Cerebellar nuclear complex (tissue), 1 donor: ENCODE results near the gene GRK5.
"Not testable (repeated sequence)": the region's sequence is repeated elsewhere in the genome, so short reads cannot be mapped to it uniquely, and the experiment has no call there.

ENCODE experiments used
- DNase-seq, 2 experiments: peaks; one replicate each; lab custom pipeline; 2025; lab: John Stamatoyannopoulos, UW

GRK5 gene

DNA sequence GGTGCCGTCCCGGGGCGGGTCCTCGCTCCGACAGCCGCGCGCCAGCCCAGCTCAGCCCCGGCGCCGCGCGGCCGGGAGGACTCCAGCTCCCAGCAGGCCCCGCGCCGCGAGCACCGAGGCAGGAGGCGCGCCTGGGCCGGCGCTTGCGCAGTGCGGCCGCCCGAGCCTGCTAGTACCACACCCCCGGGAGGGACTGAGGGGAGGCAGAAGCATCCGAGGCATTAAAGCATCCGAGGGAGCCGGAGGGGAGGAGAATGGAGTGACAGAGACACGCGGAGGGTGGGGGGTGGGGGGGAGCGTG, at the start of gene GRK5:
TSS of gene GRK5 (plus strand) at position 206 of the 301 bp plus-strand sequence. CDS start 347 bp downstream, outside the sequence.
- DNase-seq = peak; percentile 55 to 56

- no peak for DNase-seq
Observed at GRCh38 chr10:119159332-119159731, 48.0 kb upstream of the GRK5 start.

- no peak for DNase-seq
Observed at GRCh38 chr10:119161680-119162451, 45.5 kb upstream of the GRK5 start.

GRCh38 chr10:119162452-119163092, 44.8 kb upstream of the GRK5 start:
- no peak for DNase-seq

GRCh38 chr10:119165171-119166117, 41.9 kb upstream of the GRK5 start, which contains the start of gene SFXN4:
TSS of gene SFXN4 (minus strand) at chr10:119165714. CDS start at chr10:119165647, 67 bp downstream.
- peak in 1 of 2 experiments; percentile 31 for DNase-seq

- DNase-seq = no peak
Observed at GRCh38 chr10:119166118-119166500, 41.3 kb upstream of the GRK5 start.

GRCh38 chr10:119166564-119166963, 40.8 kb upstream of the GRK5 start:
- no peak for DNase-seq

GRCh38 chr10:119167041-119167440, 40.3 kb upstream of the GRK5 start:
- DNase-seq = no peak

GRCh38 chr10:119174109-119174508, 33.3 kb upstream of the GRK5 start:
- DNase-seq = no peak

GRCh38 chr10:119176166-119176565, 31.2 kb upstream of the GRK5 start:
- no peak for DNase-seq

DNA sequence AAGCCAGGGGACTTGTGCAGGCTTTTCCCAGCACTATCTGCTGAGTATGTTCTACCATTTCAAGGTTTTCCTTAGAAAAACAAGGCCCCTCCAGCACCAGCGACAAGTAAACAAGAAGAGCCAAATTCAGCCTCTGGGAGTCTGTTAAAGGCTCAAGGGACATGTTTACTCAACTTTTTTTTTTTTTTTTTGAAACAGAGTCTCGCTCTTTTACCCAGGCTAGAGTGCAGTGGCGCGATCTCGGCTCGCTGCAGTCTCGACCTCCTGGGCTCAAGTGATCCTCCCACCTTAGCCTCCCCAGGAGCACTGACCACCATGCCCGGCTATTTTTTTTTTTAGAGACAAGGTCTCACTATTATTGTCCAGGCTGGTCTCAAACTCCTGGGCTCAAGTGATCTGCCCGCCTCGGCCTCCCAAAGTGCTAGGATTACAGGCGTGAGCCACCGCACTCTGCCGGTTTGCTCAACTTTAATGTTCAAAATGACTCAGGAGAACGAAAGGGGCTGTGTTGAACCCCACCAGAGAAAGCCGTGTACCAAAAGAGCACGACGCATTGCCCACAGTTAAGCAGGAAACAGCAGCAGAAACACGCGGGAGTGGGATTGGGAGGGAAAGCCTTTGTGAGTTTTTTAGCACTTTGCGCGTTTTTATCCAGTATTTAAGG, 29.5 kb upstream of the GRK5 start:
- DNase-seq = no peak

DNA sequence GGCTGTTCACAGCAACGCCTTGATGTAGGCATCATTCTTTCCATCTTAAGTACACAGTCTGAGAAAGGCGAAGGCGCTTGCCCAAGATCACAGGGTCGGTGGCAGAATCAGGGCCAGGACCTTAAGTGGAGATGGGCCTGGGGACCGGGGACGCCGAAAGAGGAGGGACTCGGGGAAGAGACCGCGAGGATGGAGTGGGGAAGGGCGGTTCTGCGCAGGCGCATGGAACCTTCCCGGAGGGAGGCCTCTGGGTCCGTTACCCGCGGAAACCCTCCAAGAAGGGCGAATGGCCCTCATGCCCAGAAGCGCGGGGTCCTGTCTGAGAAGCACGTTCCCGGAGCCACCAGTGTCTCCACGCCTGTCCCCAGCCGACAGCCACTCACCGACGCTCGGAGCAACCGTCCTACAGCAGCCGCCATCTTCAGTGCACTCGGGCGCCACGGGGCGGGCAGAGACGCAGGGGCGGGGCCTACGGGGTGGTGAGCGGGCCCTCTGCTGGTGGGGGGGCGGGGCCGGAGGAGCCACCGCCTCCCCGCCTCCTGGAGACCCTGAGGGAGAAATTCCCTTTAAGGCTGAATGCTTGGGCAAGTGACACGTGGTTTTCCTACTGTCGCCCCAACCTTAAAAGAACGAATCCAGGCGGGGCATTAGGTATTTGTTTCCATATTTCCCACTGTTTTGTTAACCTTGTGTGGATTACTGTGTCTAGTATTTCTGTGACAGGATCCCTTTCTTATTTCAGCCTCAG, 28.8 kb upstream of the GRK5 start, which contains the start of gene PRDX3:
TSS of gene PRDX3 (minus strand) at position 441 of the 748 bp plus-strand sequence. CDS start at position 419, 22 bp downstream.
- peak; percentile 19 to 78 for DNase-seq

- not testable (repeated sequence) for DNase-seq
Observed at GRCh38 chr10:119180850-119181400, 26.4 kb upstream of the GRK5 start.

DNA sequence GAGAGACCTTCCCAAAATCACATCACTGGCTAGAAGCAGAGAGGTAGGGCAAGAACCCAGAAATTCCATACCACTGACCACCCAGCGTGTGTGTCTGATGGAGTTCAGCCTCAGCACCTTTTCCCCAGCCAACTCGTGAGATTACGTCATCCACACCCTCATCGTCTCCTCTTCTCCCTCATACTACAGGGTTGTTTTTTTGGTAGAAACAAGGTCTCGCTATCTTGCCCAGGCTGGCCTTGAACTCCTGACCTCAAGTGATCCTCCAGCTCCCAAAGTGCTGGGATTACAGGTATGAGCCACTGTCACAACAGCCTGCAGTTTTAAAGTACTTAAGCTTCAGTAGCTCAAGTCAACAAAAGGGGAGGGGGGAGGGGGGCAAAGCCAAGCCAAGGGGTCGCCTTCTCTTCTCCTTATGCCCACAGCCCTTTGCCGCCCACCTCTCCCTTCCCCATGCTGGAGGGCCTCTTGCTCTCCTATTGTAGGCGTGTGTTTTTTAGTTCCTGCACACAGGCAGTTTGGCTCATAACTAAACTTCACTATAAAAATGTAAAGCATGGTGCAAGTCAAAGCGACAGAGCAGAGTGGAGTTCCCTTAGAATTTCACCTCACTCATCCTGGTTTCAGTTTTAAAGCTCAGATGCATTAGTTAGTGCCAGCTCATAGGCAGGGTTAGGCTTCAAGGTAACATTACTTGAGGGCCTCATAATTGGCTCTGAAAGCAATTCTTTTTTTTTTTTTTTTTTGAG, 23.5 kb upstream of the GRK5 start:
- DNase-seq = no peak

DNA sequence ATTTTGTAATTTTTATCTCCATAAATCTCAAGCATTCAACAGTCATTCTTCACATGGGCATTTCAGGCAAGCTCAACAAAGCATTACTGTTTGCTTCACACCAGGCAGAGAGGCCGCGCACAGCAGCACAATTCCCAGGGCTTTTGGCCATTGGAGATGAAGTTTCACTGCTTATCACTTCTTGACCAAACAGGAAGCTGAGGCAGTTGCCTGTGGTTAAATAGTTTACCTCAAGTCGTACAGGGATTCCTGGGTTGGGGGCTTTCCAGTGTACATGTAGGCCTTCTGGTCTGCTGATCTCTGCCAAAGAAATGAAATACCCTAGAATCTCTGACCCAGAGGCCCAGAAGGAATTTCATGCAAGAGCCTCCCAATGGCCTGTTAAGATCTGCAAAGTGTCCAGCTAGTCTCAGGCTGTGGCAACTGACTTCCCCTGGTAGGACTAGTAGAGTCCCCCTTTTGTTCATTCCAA, 17.5 kb upstream of the GRK5 start:
- DNase-seq = no peak

DNA sequence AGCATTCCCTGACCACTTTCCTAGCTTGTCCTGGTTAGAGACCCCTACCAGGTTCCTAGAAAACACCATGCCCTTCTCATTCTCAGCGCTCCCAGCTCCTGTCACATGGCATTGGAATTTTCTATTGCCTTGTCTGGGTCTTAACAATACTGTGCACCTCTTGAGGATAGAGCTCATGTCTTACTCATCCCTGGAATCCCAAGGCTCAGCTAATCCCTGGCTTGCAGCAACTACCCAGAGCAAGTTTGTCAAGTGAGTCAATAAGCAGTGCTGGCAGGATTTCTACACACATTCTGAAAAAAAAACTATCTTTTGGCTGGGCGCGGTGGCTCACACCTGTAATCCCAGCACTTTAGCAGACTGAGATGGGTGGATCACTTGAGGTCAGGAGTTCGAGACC, 17.0 kb upstream of the GRK5 start:
- DNase-seq = no peak

- no peak for DNase-seq
Observed at GRCh38 chr10:119190954-119191785, 16.2 kb upstream of the GRK5 start.

DNA sequence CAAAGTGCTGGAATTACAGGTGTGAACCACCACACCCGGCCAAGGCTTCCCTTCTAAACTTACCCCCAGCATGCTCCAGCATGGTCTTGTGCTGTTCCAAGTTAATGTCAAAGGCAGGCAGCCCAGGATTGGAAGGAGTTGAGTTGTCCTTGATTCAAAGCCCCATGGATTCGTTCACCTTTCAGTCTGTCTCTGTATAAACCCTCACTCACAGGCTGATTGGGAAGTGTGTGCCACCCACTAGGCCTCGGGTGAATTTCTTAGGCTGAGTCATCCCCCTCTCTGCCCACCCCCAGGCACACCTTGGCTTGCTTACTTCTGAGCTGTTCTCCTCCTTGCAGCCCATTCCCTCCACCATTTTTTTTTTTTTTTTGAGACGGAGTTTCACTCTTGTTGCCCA, 15.5 kb upstream of the GRK5 start:
- no peak for DNase-seq

DNA sequence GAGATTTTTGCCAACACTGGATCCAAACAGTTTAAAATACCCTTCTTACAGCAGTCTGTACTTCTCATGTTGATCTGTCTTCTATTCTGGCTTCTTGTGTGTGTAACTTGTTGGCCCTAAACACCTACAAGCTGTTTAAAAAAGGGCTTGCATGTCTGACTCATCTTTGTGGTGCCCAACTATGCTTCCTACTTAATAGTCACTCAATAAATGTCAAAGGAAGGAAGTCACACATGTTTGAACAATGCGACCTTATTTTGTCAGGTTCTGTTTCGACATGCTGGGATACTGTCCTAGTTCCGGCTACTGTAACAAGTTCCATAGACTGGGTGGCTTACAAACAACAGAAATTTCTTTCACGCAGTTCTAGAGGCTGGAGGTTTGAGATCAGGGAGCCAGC, 9.4 kb upstream of the GRK5 start:
- DNase-seq = no peak
